ENCODE results near the gene HOMER3. TPM values are rescaled to one million over a fixed set of nuclear protein-coding genes. Genes with fewer than 3 reads are reported as not detected.

The HOMER3 gene
- total RNA-seq, 1 donor from 2014 or later = 2.3 TPM

GRCh38 chr19:18975011-18975410 lies 34.0 kb upstream of the HOMER3 start:
- ChIA-PET CTCF (no interaction called here), POLR2A (no interaction called here)
- intact Hi-C loops (cut with micrococcal nuclease) = no loop called here
- no peaks in the 10 kb centered on the region for H3K4me1 Mint-ChIP-seq
- no peak for ATAC-seq (ENCODE audit: low read depth)
- H3K4me3 Mint-ChIP-seq = no peak overlapping the region
- no peak for DNase-seq
- H3K9me3 Mint-ChIP-seq = no peaks in the 10 kb centered on the region
- no peak overlapping the region for H3K27ac Mint-ChIP-seq
- H3K36me3 Mint-ChIP-seq (ENCODE audit: low read depth) = no peaks in the 10 kb centered on the region
- peaks cover 4% of the 10 kb centered on the region for H3K27me3 Mint-ChIP-seq
- no peak for TF ChIP-seq CTCF (IDR thresholded peaks at IDR 0.05)

DNA sequence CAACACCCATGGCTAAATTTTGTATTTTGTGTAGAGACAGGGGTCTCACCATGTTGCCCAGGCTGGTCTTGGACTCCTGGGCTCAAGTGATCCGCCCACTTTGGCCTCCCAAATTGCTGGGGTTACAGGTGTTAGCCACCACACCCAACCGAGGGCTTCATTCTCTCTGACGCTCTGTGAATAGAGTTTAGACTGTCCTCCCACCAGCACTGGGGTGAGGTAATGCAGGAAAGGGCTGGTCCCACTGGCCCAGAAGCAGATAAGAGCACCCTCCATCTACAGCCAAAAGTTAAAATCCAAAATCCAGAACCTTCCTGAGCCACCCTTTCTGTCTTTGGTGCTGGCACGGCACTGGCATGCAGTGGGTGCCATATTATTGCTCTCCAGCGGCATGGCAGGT lies 31.8 kb upstream of the HOMER3 start:
- no peak for ATAC-seq (ENCODE audit: low read depth)
- Mint-ChIP-seq H3K36me3 (ENCODE audit: low read depth) (no peaks in the 10 kb centered on the region), H3K9me3 (no peaks in the 10 kb centered on the region), H3K27ac (no peak overlapping the region), H3K4me3 (no peak overlapping the region), H3K27me3 (peaks cover 7% of the 10 kb centered on the region), H3K4me1 (no peaks in the 10 kb centered on the region)
- no peak for DNase-seq
- TF ChIP-seq CTCF (IDR thresholded peaks at IDR 0.05) = no peak
- POLR2A ChIA-PET = no interaction called here
- CTCF ChIA-PET = no interaction called here
- intact Hi-C loops (cut with micrococcal nuclease) = no loop called here

GRCh38 chr19:18972301-18972811 lies 31.3 kb upstream of the HOMER3 start:
- H3K27ac Mint-ChIP-seq = no peak overlapping the region
- peaks cover 11% of the 10 kb centered on the region for H3K27me3 Mint-ChIP-seq
- POLR2A ChIA-PET = no interaction called here
- intact Hi-C loops (cut with micrococcal nuclease) = no loop called here
- DNase-seq (no peak), ATAC-seq (ENCODE audit: low read depth) (no peak)
- CTCF ChIA-PET = no interaction called here
- H3K36me3 Mint-ChIP-seq (ENCODE audit: low read depth) = no peaks in the 10 kb centered on the region
- no peaks in the 10 kb centered on the region for H3K4me1 Mint-ChIP-seq
- no peak overlapping the region for H3K4me3 Mint-ChIP-seq
- TF ChIP-seq CTCF (IDR thresholded peaks at IDR 0.05) = no peak
- no peaks in the 10 kb centered on the region for H3K9me3 Mint-ChIP-seq

GRCh38 chr19:18969931-18970659 lies 29.1 kb upstream of the HOMER3 start:
- ChIA-PET CTCF (no interaction called here), POLR2A (no interaction called here)
- Mint-ChIP-seq H3K36me3 (ENCODE audit: low read depth) (no peaks in the 10 kb centered on the region), H3K27me3 (peaks cover 15% of the 10 kb centered on the region), H3K4me3 (no peak overlapping the region), H3K4me1 (no peaks in the 10 kb centered on the region), H3K9me3 (no peaks in the 10 kb centered on the region), H3K27ac (no peak overlapping the region)
- ATAC-seq (ENCODE audit: low read depth) (no peak), DNase-seq (no peak)
- TF ChIP-seq CTCF (IDR thresholded peaks at IDR 0.05) = no peak
- intact Hi-C loops (cut with micrococcal nuclease) = no loop called here

GRCh38 chr19:18967358-18968146 lies 26.5 kb upstream of the HOMER3 start:
- Mint-ChIP-seq H3K4me3 (no peak overlapping the region), H3K9me3 (no peaks in the 10 kb centered on the region), H3K27ac (no peak overlapping the region), H3K36me3 (ENCODE audit: low read depth) (no peaks in the 10 kb centered on the region), H3K4me1 (no peaks in the 10 kb centered on the region), H3K27me3 (peaks cover 15% of the 10 kb centered on the region)
- ATAC-seq (ENCODE audit: low read depth) (no peak), DNase-seq (no peak)
- CTCF ChIA-PET = no interaction called here
- TF ChIP-seq CTCF (IDR thresholded peaks at IDR 0.05) = no peak
- POLR2A ChIA-PET = no interaction called here
- intact Hi-C loops (cut with micrococcal nuclease) = no loop called here

Data from activated B cell treated with CpG ODN at 0.5 μM for 24 hours (primary cell).